A673 (cell line): ENCODE measurements around the gene PGAM4.

ENCODE experiments used
- EZH2 ChIP-seq: fragments of 200-600 bp; sonication (generic); IDR thresholded peaks from 2 replicates; pipeline ENCODE4 v1.6.1; 2017; ENCODE audit warnings: borderline replicate concordance, low read depth, mild to moderate bottlenecking, mixed read lengths, antibody characterized with exemption, low read length; ENCODE audit not compliant: poor library complexity, severe bottlenecking
- TF ChIP-seq, protein P1 (sequence below): fragments of 300-800, 200-600 bp; sonication (generic); conservative IDR thresholded peaks from 2 replicates; pipeline ENCODE4 v1.5.1; 2017; ENCODE audit warnings: low read depth, mild to moderate bottlenecking, antibody characterized with exemption, low read length, moderate library complexity, mixed read lengths

DNA sequence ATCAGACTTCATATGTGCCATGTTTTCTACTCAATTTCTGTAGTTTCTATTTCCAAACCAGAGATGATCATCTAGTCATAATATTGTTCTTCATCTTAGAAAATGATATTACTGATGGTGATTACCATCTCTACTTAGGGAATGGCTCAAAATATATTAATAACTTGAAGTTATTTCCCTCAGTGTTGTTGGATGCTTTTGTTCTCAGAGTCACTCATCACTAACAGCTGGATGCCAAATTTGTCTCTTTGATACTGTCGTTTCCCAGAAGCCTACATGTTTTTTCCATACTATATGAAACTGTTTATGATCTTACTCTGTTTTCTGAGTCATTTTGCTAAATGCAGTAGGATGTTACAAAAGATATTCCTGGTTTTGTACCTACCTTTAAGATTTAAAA is 8.9 kb downstream of the PGAM4 start:
- TF ChIP-seq, protein P1, sequence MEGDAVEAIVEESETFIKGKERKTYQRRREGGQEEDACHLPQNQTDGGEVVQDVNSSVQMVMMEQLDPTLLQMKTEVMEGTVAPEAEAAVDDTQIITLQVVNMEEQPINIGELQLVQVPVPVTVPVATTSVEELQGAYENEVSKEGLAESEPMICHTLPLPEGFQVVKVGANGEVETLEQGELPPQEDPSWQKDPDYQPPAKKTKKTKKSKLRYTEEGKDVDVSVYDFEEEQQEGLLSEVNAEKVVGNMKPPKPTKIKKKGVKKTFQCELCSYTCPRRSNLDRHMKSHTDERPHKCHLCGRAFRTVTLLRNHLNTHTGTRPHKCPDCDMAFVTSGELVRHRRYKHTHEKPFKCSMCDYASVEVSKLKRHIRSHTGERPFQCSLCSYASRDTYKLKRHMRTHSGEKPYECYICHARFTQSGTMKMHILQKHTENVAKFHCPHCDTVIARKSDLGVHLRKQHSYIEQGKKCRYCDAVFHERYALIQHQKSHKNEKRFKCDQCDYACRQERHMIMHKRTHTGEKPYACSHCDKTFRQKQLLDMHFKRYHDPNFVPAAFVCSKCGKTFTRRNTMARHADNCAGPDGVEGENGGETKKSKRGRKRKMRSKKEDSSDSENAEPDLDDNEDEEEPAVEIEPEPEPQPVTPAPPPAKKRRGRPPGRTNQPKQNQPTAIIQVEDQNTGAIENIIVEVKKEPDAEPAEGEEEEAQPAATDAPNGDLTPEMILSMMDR: no peak
- no peak for TF ChIP-seq EZH2
